ENCODE measurements around the gene PGPEP1.

The PGPEP1 gene

DNA sequence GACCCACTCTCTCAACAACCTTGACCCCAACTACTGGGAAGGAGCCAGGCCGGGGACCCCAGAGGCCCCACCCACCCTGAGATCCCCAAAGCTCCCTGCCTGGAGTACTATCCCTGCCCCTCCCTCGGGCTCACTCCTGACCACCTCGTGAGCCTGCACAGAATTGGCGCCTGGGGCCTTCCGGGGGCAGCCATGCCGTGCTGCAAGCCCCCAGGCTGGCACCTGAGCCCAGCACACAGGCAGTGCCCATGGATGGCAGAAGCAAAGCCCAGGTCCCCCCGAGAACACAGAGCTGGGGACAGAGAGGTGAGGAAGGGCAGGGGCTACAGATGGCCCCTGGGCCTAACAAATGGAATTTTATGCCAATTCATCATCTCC, 31.5 kb upstream of the PGPEP1 start:
- Histone ChIP-seq H3K4me1 (ENCODE audit: control insufficient read depth, insufficient read depth, low read length) (peaks cover 46% of the 10 kb centered on the region), H3K27ac (ENCODE audit: low read length) (no peak overlapping the region), H3K9ac (ENCODE audit: low read length in 2 of 2) (no peak overlapping the region), H3K9me3 (ENCODE audit: control insufficient read depth in 2 of 2, low read length in 2 of 2) (no peaks in the 10 kb centered on the region), H3K36me3 (ENCODE audit: control insufficient read depth in 2 of 2, insufficient read depth in 2 of 2, low read length in 2 of 2) (peaks cover 0 to 3% of the 10 kb centered on the region in 2 donors), H3K27me3 (ENCODE audit: control insufficient read depth in 1 of 2, insufficient read depth in 2 of 2, low read length in 2 of 2) (no peaks in the 10 kb centered on the region), H3K4me3 (ENCODE audit: low read length in 2 of 2) (no peak overlapping the region)

DNA sequence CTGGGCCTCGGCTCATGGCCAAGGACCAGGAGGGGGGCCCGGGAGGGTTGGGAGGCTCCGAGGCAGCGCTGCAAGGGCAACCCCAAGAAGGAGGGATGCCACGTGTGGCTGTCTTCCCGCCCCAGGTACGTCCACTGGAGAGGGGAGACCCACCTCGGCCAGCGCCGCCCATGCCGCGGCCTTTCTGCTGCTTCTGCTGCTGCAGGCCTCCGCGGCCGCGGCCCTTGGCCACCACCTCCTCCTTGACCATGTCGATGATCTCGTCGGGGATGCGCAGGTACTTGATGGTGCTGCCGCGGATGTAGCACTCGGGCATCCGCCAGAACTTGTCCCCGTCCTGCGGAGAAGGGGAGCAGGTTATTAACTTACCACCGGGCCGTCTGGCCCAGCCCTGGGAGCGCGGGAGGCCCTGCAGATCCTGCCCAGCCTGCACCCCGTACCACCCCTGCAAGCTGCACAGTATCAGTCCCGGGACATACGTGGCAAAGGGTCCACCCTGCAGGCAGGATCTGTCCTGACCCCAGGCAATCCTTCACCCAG, 30.8 kb upstream of the PGPEP1 start:
- H3K36me3 ChIP-seq (ENCODE audit: control insufficient read depth in 2 of 2, insufficient read depth in 2 of 2, low read length in 2 of 2): peaks cover 3% of the 10 kb centered on the region in 2 donors
- peaks cover 39% of the 10 kb centered on the region for H3K4me1 ChIP-seq (ENCODE audit: control insufficient read depth, insufficient read depth, low read length)
- no peak overlapping the region for H3K4me3 ChIP-seq (ENCODE audit: low read length in 2 of 2)
- no peak overlapping the region for H3K9ac ChIP-seq (ENCODE audit: low read length in 2 of 2)
- H3K9me3 ChIP-seq (ENCODE audit: control insufficient read depth in 2 of 2, low read length in 2 of 2): no peaks in the 10 kb centered on the region
- H3K27ac ChIP-seq (ENCODE audit: low read length): no peak overlapping the region
- H3K27me3 ChIP-seq (ENCODE audit: control insufficient read depth in 1 of 2, insufficient read depth in 2 of 2, low read length in 2 of 2): no peaks in the 10 kb centered on the region

DNA sequence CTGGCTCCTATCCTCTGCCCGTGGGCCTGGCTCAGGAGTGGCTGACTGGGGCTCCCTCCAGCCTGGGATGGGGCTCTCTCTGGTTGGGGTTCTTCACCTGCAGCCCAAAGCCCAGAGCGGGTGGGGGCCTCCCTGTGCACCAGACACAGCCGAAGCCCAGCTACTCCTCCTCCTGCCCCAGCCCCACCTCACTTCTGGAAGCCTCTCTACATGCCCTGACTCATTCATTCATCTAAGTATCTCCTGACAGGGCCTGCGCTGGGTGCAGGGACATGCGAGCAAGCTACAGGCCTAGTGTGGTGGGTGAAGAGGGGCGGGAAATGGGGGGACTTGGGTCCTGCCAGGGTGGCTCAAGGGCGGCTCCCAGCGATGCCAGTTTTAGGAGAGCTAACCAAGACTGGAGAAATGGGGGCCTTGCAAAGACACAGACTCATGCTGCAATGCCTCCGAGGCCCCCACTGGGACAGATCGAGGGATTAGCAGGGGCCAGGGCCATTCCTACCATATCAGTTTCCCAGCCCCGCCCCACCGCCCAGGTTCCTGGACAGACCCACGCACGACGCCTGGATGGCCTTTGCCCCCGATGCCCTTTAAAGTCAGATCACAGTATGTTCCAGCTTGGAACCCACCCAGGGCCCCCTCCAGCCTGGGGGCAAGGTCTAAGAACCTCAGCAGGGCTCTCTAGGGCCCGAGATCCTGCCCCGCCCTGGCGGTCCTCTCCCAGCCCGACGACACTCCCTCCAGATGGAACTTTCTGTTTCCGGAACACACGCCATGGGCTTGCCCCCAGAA, 30.1 kb upstream of the PGPEP1 start:
- Histone ChIP-seq H3K9ac (ENCODE audit: low read length in 2 of 2) (no peak overlapping the region), H3K4me1 (ENCODE audit: control insufficient read depth, insufficient read depth, low read length) (peaks cover 32% of the 10 kb centered on the region), H3K4me3 (ENCODE audit: low read length in 2 of 2) (no peak overlapping the region), H3K27ac (ENCODE audit: low read length) (no peak overlapping the region), H3K9me3 (ENCODE audit: control insufficient read depth in 2 of 2, low read length in 2 of 2) (no peaks in the 10 kb centered on the region), H3K36me3 (ENCODE audit: control insufficient read depth in 2 of 2, insufficient read depth in 2 of 2, low read length in 2 of 2) (peaks cover 3% of the 10 kb centered on the region in 2 donors), H3K27me3 (ENCODE audit: control insufficient read depth in 1 of 2, insufficient read depth in 2 of 2, low read length in 2 of 2) (no peaks in the 10 kb centered on the region)

DNA sequence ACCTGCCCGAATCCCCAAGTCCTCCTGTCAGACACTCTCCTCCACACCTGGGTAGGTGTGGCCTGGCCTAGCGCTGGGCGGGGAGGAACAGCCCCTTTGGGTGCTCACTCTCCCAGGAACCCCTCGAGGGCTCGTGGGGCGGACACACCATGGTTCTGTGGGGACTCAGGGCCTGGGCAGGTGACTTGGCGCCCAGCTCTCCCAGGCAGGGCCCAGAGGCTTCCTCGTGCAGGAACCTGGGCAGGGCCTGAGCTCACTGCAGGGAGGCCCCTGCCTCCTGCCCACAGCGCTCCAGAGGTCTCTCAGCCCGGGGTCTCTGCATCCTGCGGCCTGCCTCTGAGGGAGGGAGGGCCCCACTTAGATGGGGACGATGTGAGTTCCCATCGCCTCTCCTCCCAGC, 29.4 kb upstream of the PGPEP1 start:
- no peak overlapping the region for H3K9ac ChIP-seq (ENCODE audit: low read length in 2 of 2)
- H3K9me3 ChIP-seq (ENCODE audit: control insufficient read depth in 2 of 2, low read length in 2 of 2): no peaks in the 10 kb centered on the region
- no peak overlapping the region for H3K27ac ChIP-seq (ENCODE audit: low read length)
- H3K4me3 ChIP-seq (ENCODE audit: low read length in 2 of 2): no peak overlapping the region
- no peaks in the 10 kb centered on the region for H3K27me3 ChIP-seq (ENCODE audit: control insufficient read depth in 1 of 2, insufficient read depth in 2 of 2, low read length in 2 of 2)
- H3K4me1 ChIP-seq (ENCODE audit: control insufficient read depth, insufficient read depth, low read length): peaks cover 25% of the 10 kb centered on the region
- peaks cover 3% of the 10 kb centered on the region in 2 donors for H3K36me3 ChIP-seq (ENCODE audit: control insufficient read depth in 2 of 2, insufficient read depth in 2 of 2, low read length in 2 of 2)

DNA sequence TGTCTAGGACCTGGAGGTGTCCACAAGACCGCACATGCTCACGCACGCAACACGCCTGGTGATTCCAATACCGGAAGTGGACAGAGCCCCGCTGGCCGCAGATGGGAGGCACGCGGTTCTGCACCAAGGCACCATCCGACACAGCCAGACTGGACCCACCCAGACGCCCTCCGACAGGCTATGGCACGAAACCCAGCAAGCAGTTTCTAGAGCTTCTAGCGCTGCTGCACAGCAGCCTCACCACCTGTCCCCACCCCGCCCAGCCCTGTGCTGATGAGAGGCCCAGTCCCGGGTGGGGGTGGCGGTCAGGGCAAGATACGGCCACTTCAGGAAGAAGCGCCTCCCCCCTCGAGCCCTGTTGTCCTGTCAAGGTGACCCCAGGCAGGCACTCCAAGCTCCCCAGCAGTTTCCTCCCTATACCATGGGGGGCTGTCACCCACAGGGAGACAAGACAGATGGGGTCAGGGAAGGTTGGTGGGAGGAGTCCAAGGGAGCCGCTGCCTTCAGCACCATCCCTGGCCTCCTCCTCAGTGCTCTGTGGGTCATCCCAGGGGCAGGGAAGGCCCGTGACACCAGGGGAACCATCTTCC, 28.8 kb upstream of the PGPEP1 start:
- H3K27ac ChIP-seq (ENCODE audit: low read length): no peak overlapping the region
- H3K4me3 ChIP-seq (ENCODE audit: low read length in 2 of 2): no peak overlapping the region
- no peak overlapping the region for H3K9ac ChIP-seq (ENCODE audit: low read length in 2 of 2)
- peaks cover 3% of the 10 kb centered on the region in 2 donors for H3K36me3 ChIP-seq (ENCODE audit: control insufficient read depth in 2 of 2, insufficient read depth in 2 of 2, low read length in 2 of 2)
- no peaks in the 10 kb centered on the region for H3K9me3 ChIP-seq (ENCODE audit: control insufficient read depth in 2 of 2, low read length in 2 of 2)
- H3K4me1 ChIP-seq (ENCODE audit: control insufficient read depth, insufficient read depth, low read length): peaks cover 21% of the 10 kb centered on the region
- no peaks in the 10 kb centered on the region for H3K27me3 ChIP-seq (ENCODE audit: control insufficient read depth in 1 of 2, insufficient read depth in 2 of 2, low read length in 2 of 2)

DNA sequence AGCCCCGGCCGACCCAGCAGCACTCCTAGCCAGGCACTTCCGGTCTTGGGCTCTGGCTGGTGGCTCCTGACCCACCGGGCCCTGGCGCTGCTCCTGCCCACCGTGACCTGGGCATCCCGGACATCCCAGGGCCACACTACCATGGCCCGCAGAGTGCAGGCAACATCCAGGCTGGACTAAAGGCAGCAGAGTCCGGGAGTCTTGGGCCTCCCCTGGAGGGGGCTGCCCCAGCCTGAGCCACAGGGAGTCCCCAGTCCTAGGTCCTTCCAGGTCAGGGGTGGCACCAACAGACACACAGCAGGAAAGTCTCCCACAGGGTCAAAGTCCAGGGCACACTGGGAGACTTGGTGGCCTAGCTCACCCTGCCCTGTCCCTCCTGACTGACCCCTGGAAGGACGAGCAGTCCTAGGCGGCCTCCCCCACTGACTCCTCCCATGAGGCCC, 28.3 kb upstream of the PGPEP1 start:
- no peaks in the 10 kb centered on the region for H3K27me3 ChIP-seq (ENCODE audit: control insufficient read depth in 1 of 2, insufficient read depth in 2 of 2, low read length in 2 of 2)
- no peak overlapping the region for H3K9ac ChIP-seq (ENCODE audit: low read length in 2 of 2)
- peaks cover 3% of the 10 kb centered on the region in 2 donors for H3K36me3 ChIP-seq (ENCODE audit: control insufficient read depth in 2 of 2, insufficient read depth in 2 of 2, low read length in 2 of 2)
- H3K9me3 ChIP-seq (ENCODE audit: control insufficient read depth in 2 of 2, low read length in 2 of 2): no peaks in the 10 kb centered on the region
- peaks cover 16% of the 10 kb centered on the region for H3K4me1 ChIP-seq (ENCODE audit: control insufficient read depth, insufficient read depth, low read length)
- no peak overlapping the region for H3K4me3 ChIP-seq (ENCODE audit: low read length in 2 of 2)
- no peak overlapping the region for H3K27ac ChIP-seq (ENCODE audit: low read length)

DNA sequence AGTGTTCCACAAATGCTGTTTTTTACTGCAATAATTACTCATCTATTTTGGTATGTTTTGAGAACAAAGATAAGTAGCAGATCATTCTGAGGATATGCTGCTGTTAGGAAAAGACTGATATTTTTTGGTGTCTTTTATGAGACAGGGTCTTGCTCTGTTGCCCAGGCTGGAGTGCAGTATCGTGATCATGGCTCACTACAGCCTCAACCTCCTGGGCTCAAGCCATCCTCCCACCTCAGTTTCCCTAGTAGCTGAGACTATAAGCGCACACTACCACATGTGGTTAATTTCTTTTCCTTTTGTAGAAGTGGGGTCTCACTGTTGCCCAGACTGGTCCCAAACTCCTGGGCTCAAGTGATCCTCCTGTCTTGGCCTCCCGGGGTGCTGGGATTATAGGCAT, 27.0 kb upstream of the PGPEP1 start:
- no peaks in the 10 kb centered on the region for H3K27me3 ChIP-seq (ENCODE audit: control insufficient read depth in 1 of 2, insufficient read depth in 2 of 2, low read length in 2 of 2)
- peaks cover 3% of the 10 kb centered on the region in 2 donors for H3K36me3 ChIP-seq (ENCODE audit: control insufficient read depth in 2 of 2, insufficient read depth in 2 of 2, low read length in 2 of 2)
- H3K9ac ChIP-seq (ENCODE audit: low read length in 2 of 2): no peak overlapping the region
- peaks cover 8% of the 10 kb centered on the region for H3K4me1 ChIP-seq (ENCODE audit: control insufficient read depth, insufficient read depth, low read length)
- no peaks in the 10 kb centered on the region for H3K9me3 ChIP-seq (ENCODE audit: control insufficient read depth in 2 of 2, low read length in 2 of 2)
- H3K4me3 ChIP-seq (ENCODE audit: low read length in 2 of 2): no peak overlapping the region
- no peak overlapping the region for H3K27ac ChIP-seq (ENCODE audit: low read length)

DNA sequence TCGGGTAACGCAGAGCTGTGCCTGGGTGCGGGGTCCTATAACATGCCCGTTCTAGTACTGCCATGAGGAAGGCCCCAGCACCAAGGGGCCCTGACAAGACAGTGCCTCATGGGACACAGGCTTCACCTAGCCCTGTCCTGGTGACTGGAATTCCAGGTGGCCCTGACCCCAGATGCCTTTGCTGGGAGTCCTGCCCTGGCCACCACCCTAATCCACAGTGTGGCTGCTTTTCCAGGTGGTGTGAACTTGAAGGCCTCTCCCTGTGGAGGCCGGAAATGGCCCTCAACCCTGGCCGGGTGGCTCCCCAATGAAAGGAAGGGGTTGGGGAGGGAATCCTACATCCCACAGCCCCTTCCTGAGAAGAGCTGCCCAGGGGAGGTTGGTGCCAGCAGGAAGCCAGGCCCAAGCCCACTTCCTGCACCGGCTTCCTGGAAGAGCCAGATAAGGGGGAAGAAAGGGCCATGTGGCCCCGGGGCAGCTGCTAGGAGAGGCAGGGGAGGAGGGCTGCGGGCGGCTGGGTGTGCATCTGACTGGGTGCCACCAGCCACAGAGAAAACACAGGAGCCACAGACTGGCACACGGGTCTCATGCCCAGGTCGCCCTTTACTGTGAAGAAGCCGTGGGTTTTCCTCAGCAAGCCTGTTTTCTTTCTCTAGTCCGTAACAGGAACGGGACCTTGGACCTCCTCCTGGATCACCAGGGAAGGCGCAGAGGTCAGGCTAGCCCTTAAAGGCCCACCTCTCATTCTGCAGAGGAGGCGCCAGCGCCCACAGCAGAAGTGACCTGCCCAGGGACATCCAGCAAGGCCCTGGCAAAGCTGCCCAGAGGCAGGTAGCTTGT, 22.2 kb upstream of the PGPEP1 start:
- H3K9ac ChIP-seq (ENCODE audit: low read length in 2 of 2): peak overlapping the region in 1 of 2 donors; percentile 5
- H3K4me1 ChIP-seq (ENCODE audit: control insufficient read depth, insufficient read depth, low read length): peaks cover 24% of the 10 kb centered on the region
- H3K4me3 ChIP-seq (ENCODE audit: low read length in 2 of 2): no peak overlapping the region
- no peaks in the 10 kb centered on the region for H3K27me3 ChIP-seq (ENCODE audit: control insufficient read depth in 1 of 2, insufficient read depth in 2 of 2, low read length in 2 of 2)
- H3K36me3 ChIP-seq (ENCODE audit: control insufficient read depth in 2 of 2, insufficient read depth in 2 of 2, low read length in 2 of 2): peaks cover 0 to 3% of the 10 kb centered on the region in 2 donors
- H3K9me3 ChIP-seq (ENCODE audit: control insufficient read depth in 2 of 2, low read length in 2 of 2): no peaks in the 10 kb centered on the region
- H3K27ac ChIP-seq (ENCODE audit: low read length): peak overlapping the region; percentile 31

DNA sequence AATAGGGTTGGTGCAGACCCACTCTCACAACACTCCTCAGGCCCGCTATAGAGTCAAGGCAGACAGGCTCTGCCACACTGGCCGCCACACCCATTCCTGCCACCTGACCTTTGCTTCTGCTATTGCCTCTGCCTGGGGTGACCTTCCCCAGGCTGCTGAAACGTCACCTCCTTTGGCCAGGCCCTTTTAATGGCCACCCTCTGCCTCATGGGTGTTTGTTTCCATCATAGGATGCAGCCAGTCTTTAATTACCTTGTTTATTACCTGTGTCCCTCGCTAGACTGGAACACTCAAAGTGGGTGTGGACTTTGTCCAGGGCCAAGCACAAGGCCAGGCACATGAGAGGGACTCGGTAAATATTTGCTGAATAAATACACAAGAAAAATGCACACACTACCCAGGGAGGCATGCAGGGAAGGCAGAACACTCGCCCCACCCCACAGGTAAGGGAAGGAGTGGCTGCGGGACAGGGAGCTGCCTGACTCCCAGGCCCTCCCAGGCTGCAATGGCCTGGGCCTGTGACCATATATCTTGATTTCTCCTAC, 20.7 kb upstream of the PGPEP1 start:
- Histone ChIP-seq H3K4me3 (ENCODE audit: low read length in 2 of 2) (no peak overlapping the region), H3K27ac (ENCODE audit: low read length) (no peak overlapping the region), H3K9ac (ENCODE audit: low read length in 2 of 2) (no peak overlapping the region)

More for the DNA sequence above, 20.7 kb upstream of the PGPEP1 start:
- Histone ChIP-seq H3K27me3 (ENCODE audit: control insufficient read depth in 1 of 2, insufficient read depth in 2 of 2, low read length in 2 of 2) (no peaks in the 10 kb centered on the region), H3K4me1 (ENCODE audit: control insufficient read depth, insufficient read depth, low read length) (peaks cover 35% of the 10 kb centered on the region), H3K36me3 (ENCODE audit: control insufficient read depth in 2 of 2, insufficient read depth in 2 of 2, low read length in 2 of 2) (peaks cover 0 to under 1% of the 10 kb centered on the region in 2 donors), H3K9me3 (ENCODE audit: control insufficient read depth in 2 of 2, low read length in 2 of 2) (no peaks in the 10 kb centered on the region)

Data from stomach smooth muscle (tissue), 2 donors.